Measurements from ENCODE around the gene ITGA2. TPM values are rescaled to one million over a fixed set of nuclear protein-coding genes. Genes with fewer than 3 reads are reported as not detected.

Gene ITGA2
- total RNA-seq, 2 donors from 2014 or later: 17.6 to 19.2 TPM

- ATAC-seq: no peak
- no peak for DNase-seq
- intact Hi-C loops (cut with DNase I, micrococcal nuclease): no loop called here
Observed at GRCh38 chr5:52983731-52984636, 5.2 kb upstream of the ITGA2 start.

- no peak for DNase-seq
- intact Hi-C loops (cut with DNase I, micrococcal nuclease): no loop called here
- no peak for ATAC-seq
Observed at GRCh38 chr5:52985306-52985705, 3.8 kb upstream of the ITGA2 start.

DNA sequence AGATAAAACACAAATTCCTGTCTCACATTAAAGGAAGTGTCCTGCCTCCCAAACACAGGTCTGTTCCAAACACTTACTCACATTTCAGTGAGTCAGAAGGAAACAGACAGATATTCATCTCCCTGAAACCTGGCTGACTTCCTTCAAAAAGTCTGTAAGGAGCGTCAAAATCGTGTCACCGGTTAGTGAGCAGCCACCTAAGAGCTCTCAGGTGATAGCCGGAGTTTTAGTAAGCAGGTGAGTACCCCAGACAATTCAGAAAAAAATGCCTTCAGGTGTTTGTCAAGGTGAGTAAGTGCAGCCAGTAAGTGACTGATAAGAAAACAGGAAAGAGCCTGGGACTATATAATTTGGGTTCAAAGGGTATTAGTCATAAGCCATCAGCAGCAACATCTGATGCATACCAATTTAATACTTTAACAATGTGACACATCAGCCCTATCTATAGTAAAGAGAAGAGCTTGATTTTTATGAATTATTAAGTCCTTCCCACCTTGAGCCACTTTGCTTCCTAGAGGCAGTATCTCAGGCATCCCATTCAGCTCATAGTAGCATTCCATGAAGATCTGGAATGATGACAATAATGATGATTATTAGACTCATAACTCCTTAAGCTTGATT is 1.3 kb upstream of the ITGA2 start:
- intact Hi-C loops (cut with DNase I, micrococcal nuclease): no loop called here

DNA sequence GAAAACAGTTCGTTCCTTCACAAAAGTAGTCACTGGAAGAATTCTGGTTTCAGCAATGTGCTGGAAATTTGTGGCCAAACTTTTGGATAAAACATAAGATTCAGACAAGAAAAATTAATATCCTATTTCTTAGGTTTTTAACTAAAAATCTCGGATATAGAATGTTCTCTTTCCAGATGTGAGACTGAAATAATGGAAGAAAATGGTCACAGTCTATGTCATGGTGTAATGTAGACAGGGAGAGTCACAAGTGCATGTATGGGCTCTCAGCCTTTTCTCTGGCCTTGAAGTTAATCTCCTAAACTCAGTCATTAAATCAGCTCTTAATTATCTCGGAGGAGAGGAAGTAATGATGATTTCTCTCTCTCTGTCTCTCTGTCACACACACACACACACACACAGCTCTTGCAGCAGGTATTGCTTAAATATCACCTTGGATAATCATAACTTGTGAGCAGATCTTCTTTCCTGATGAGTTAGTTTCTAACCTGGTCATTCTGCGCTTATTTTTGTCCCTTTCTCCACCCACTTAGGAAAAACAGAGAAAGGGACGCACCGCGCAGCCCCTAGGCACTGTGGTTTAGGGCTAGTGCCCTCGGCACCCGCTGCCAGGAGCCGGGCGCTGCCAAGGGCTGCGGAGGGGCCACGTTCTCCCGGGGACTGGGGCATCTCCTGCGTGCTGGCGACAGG is 672 bp upstream of the ITGA2 start:
- peak; percentile 27 for ATAC-seq
- intact Hi-C loops (cut with DNase I, micrococcal nuclease): no loop called here
- no peak for DNase-seq

More for the DNA sequence above, 1.3 kb upstream of the ITGA2 start:
- no peak for DNase-seq
- peak; percentile 35 for ATAC-seq

GRCh38 chr5:52989781-52990527 is 802 bp downstream of the ITGA2 start:
- DNase-seq: peak; percentile 62 to 67
- ATAC-seq: peak; percentile 66
- intact Hi-C loops (cut with DNase I, micrococcal nuclease): no loop called here

DNA sequence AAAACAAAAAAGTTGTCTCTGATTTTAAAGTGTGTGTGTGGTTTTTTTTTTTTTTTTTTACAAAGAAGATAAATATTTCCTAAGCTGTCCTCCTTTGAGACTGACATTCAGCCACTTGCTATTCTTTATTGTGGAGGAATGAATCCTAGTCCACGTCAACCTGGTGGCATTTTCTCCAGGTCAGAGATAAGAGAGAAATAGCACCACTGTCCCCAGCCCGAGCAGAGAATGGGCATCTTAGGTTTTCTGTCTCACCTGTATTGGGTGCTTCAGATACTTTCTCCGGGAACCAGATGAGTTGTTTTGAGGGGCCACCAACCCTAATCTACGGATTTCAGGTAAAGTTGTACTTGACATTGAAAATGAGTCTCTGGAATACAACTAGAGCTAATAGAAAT is 1.4 kb downstream of the ITGA2 start:
- ATAC-seq (no peak), DNase-seq (no peak)
- intact Hi-C loops (cut with DNase I, micrococcal nuclease): no loop called here

GRCh38 chr5:52993367-52993766 is 4.2 kb downstream of the ITGA2 start:
- no peak for DNase-seq
- no peak for ATAC-seq
- intact Hi-C loops (cut with DNase I, micrococcal nuclease): no loop called here

- intact Hi-C loops (cut with DNase I, micrococcal nuclease): no loop called here
- DNase-seq (no peak), ATAC-seq (no peak)
Observed at GRCh38 chr5:52994266-52994665, 5.1 kb downstream of the ITGA2 start.

DNA sequence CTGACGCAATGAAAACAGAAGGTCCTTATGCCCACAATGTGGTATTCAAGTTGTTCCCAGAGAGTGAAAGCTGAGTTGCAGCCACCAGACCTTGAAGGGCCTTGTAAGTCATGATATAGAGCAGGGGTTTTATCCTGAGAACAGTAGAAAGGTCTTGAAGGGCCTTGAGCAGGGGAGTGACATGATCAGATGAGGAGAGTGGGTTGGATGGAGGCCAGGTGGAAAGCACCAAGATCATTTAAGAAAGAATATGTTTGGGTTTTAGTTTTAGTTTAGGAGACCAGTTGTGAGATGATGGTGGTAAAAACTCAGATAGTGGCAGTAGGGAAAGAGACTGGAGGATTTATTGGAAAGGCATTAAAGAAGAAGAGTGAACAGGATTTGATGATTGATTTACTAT is 5.9 kb downstream of the ITGA2 start:
- ATAC-seq (no peak), DNase-seq (no peak)
- intact Hi-C loops (cut with DNase I, micrococcal nuclease): no loop called here

DNA sequence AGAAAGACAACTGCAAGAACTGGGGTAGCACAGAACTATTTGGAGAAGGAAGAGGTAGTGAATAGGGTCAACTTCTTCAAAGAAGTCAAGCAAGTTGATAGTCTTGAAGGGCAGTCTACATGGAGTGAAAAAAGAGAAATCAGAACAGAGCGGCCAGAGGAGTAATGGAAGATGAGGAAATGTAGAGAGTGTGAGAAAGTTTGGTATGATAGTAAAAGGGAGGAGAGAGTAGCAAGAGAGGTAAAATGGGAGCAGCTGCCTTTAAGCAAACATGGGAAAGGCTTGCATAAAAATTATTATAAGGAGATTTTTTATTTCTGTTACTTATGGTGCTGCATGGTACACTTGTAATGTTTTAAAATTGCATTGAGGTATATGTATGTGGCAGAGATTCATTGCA is 6.8 kb downstream of the ITGA2 start:
- DNase-seq (no peak), ATAC-seq (no peak)
- intact Hi-C loops (cut with DNase I, micrococcal nuclease): no loop called here

DNA sequence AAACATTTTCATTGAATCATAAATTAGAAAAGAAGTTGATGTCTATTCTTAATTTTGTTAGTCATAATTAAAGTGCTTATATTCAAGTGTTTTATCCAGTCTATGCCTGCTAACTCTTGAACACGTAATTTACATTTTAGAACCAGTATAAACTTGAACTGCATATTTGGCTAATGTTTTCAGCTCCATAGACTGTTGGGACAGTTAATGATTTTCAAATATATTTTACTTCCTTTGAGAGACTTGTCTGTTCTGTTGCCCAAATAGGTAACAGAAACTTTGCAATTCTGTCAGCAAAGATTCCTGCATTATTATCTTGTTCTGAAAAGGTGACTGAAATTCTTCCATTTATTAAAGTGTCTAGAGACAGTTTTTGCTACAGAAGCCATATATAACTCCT is 7.8 kb downstream of the ITGA2 start:
- intact Hi-C loops (cut with DNase I, micrococcal nuclease): no loop called here
- no peak for DNase-seq
- peak; percentile 65 for ATAC-seq

GRCh38 chr5:52997424-52997823 is 8.3 kb downstream of the ITGA2 start:
- intact Hi-C loops (cut with DNase I, micrococcal nuclease): no loop called here
- no peak for DNase-seq
- ATAC-seq: peak; percentile 89

DNA sequence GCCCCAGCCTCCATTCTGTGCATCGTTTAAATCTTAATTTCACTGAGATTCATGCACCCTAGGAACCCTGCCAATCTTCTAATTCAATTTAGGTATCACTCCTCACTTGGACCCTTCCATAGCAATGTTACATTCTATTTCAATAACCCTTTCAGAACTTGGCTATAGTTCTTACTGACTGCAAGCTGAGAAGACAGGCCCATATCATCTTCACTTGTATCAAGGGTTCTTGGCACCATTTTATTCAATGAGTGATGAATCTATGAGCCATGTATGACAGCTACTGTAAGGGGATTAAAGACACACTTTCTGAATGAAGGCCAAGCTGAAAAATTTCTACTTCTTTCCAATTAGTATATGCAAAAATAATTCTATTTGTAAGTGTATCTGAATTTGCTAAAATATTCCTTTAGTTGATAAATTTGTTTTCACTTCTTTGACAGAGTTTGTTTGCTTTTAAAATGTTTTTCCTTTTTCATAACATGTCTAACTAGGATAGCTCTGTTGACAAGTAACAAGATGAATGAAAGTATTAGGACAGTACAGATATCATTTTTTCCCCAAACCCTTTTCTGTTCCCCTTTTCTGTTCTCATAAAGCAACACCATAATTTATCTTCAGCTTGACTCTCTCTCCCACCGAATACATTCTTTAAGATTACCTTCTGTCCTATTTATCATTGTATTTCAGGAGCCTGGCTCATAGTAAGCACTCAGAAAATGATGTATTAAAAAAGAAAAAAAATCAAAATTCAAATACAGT is 9.6 kb downstream of the ITGA2 start:
- DNase-seq (no peak), ATAC-seq (no peak)
- intact Hi-C loops (cut with DNase I, micrococcal nuclease): no loop called here

DNA sequence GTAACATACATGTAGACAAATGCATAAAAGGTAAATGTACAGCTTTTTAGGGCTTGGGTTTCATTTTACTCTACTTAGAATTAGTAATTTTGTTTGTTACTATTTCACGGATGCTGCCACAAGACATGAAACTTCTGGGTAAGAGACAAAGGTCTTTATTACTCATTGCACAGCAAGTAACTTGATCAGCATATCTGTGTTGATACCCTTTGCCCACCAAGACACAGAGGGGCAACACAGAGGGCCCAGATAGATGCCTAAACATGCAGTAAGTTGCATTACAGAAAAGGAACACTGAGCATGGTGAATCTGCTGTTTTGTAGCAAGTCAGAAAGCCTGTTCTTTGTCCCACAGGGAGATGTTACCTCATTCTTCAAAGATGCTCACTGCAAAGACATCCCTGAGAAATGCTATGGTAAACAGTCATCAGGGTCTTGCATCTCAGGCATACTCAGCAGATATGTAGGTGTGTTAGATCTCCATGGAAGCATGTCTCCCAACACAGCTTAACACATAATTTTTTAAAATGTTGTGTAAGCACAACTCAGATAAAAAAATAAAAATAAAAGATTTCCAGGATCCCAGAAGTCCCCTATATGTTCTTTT is 10.3 kb downstream of the ITGA2 start:
- intact Hi-C loops (cut with DNase I, micrococcal nuclease): no loop called here
- no peak for ATAC-seq
- no peak for DNase-seq

- intact Hi-C loops (cut with DNase I, micrococcal nuclease): no loop called here
Observed at GRCh38 chr5:53001541-53001940, 12.4 kb downstream of the ITGA2 start.

GRCh38 chr5:53002491-53002890 is 13.3 kb downstream of the ITGA2 start:
- DNase-seq (no peak), ATAC-seq (no peak)
- intact Hi-C loops (cut with DNase I, micrococcal nuclease): no loop called here

More at GRCh38 chr5:53001541-53001940, 12.4 kb downstream of the ITGA2 start:
- no peak for DNase-seq
- no peak for ATAC-seq

DNA sequence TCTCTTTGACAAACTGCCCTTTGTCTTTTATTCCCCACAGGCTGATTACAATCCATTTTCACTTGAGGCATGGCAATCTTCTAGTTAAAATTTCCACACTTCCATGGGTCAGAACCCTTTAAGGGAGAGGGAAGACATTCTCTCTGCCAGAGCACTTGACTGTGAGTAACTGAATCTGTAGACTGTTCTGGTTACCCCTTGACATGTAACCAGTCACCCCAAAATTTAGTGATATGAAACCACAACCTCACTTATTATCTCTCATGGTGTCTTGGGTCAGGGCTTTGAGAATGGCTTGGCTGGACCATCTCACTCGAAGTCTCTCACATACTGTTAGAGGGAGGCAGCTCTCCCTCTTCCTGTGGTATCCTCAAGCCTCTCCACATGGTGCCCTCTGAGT is 14.0 kb downstream of the ITGA2 start:
- intact Hi-C loops (cut with DNase I, micrococcal nuclease): no loop called here
- ATAC-seq (no peak), DNase-seq (no peak)

All from left colon (tissue), 2 donors.